Heart left ventricle (tissue), 16 donors: ENCODE data around the gene PLA2G4B. TPM values are rescaled to one million over a fixed set of nuclear protein-coding genes. Genes with fewer than 3 reads are reported as not detected.

ENCODE experiments used
- ATAC-seq, 4 donors: fragments of 200-7000 bp; cut with Tn5 transposase; one replicate each; pipeline ENCODE4 v1.9.1; 2020 to 2022; ENCODE audit warnings: moderate library complexity in 4 of 4, mild to moderate bottlenecking in 3 of 4, moderate number of reproducible peaks in 1 of 4
- DNase-seq, 5 donors: peaks; one replicate each; pipeline ENCODE4 v3.0.0-alpha.2; 2020
- H3K27ac ChIP-seq, 12 donors: fragments of 200-600 bp; sonication (generic) in 4 of 12; one replicate each; pipeline versions ENCODE4 v1.5.0 to v1.8.0; 2016 to 2022; ENCODE audit warnings: mild to moderate bottlenecking in 2 of 12
- H3K27me3 ChIP-seq, 9 donors: fragments of 200-600 bp; sonication (generic) in 2 of 9; one replicate each; pipeline versions ENCODE4 v1.5.1 to v1.8.0; 2016 to 2022; ENCODE audit warnings: mild to moderate bottlenecking in 3 of 9
- H3K36me3 ChIP-seq, 9 donors: fragments of 200-600 bp; sonication (generic) in 2 of 9; one replicate each; pipeline versions ENCODE4 v1.5.0 to v1.8.0; 2018 to 2022; ENCODE audit warnings: mild to moderate bottlenecking in 2 of 9
- H3K4me1 ChIP-seq, 12 donors: fragments of 200-600 bp; sonication (generic) in 4 of 12; one replicate each; pipeline versions ENCODE4 v1.5.0 to v1.8.0; 2016 to 2022; ENCODE audit warnings: mild to moderate bottlenecking in 3 of 12
- H3K4me3 ChIP-seq, 12 donors: fragments of 200-600 bp; sonication (generic) in 4 of 12; one replicate each; pipeline versions ENCODE4 v1.5.0 to v1.8.0; 2017 to 2022; ENCODE audit warnings: mild to moderate bottlenecking in 9 of 12, moderate library complexity in 4 of 12
- H3K9me3 ChIP-seq, 12 donors: fragments of 200-600 bp; sonication (generic) in 4 of 12; one replicate each; pipeline versions ENCODE4 v1.5.0 to v1.8.0; 2016 to 2022; ENCODE audit warnings: mild to moderate bottlenecking in 1 of 12
- POLR2A ChIP-seq, 2 donors: fragments of 450-650 bp; IDR thresholded peaks; one replicate each; pipeline ENCODE4 v1.6.1; 2017; ENCODE audit warnings: antibody characterized with exemption in 2 of 2, mild to moderate bottlenecking in 2 of 2, moderate library complexity in 2 of 2
- WGBS, 4 donors: extraction: QIAGEN DNeasy Blood & Tissue Kit in 2 of 4; methylation state at CpG; one replicate each; pipeline versions ENCODE4 v1.1.5 to v1.1.7; 2013 to 2018; 5-methylcytosine and 5-hydroxymethylcytosine counted together
- intact Hi-C, 10 donors: fragments of 100-400 bp; cut with DNase I; formaldehyde crosslinking; loops; one replicate each; pipeline versions ENCODE4 v1.11.1 to v1.14.2; 2022
- polyA plus RNA-seq, 2 donors: library from polyadenylated mRNA; stranded (reverse); fragments of 200-250 nt; gene quantifications; one replicate each; pipeline ENCODE4 v1.2.3, GENCODE V29; 2013
- total RNA-seq, 9 donors: library from RNA; depleted of rRNA in 2 of 9; stranded (reverse); fragments of >200 nt in 2 of 9; fragmentation: NEBNext Ultra II Directional in 3 of 9; extraction: Animal tissue kit (Norgen Biotek cat#: 25700) in 3 of 9; gene quantifications; one replicate each; pipeline versions ENCODE4 v1.1.0 to v1.2.4, GENCODE V29; 2016 to 2023
- TF ChIP-seq, protein P1 (sequence below), 12 donors: fragments of 200-600 bp; sonication (generic) in 4 of 12; IDR thresholded peaks; one replicate each; pipeline versions ENCODE4 v1.5.0 to v1.8.0; 2018 to 2022; ENCODE audit warnings: antibody characterized with exemption in 12 of 12, mild to moderate bottlenecking in 5 of 12
- donor health status: ischemic (EF 13 %, LVEDD 7.1; RV severe dilation, severe dysfunction).
- donor health status: healthy with polysubstance abuse.
- donor health status: DM: no; HTN: yes; CAD: no.
- donor health status: DM: no; HTN: no; CAD: no.
- donor health status: ischemic (EF 25% LVEDD 6.9; RV normal size, moderate dysfunction).
- donor health status: ischemic (EF 25% LVEDD 5.7; RV mildly dilated, moderate dysfunction).
- donor health status: healthy.
- donor health status: DM: yes; HTN: yes; CAD: no.
- donor health status: ischemic (EF 35%, LVEDD 5.7; RV mildly dilated, moderate dysfunction).
- donor health status: nonischemic (EF 11% LVEDD 7.7; RV severe dilation, severe dysfunction).
- donor health status: DM: yes; HTN: yes; CAD: no.
- donor health status: PGD.
- donor health status: ischemic (EF 29% LVEDD 5.4; RV normal size, mild dysfunction).
- donor health status: nonischemic (EF 23%, LVEDD 6.1; RV moderate dilation, normal function).

The PLA2G4B gene
- total and polyA plus RNA-seq, 11 donors, result 0.38 to 6.0 (median 2.8) TPM

DNA sequence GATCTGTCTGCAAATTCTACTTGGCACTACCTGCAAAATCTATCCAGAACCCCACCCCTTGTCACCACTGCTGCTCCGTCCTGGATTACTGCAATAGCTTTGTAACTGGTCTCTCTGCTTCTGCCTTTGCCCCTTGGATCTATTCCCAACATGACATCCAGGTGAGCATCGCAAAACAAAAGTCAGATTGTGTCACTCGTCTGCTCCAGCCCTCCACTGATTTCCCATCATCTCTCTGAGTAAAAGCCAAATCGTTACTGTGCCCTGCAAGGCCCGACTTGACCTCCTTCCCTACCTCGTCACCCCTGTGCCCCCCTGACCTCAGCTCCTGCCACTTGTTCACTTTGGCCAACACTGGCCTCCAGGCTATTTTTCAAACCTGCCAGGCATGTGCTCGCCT is 45.8 kb downstream of the PLA2G4B start:
- Histone ChIP-seq H3K27me3 (peaks cover 0 to 8% (median 0%) of the 10 kb centered on the region in 9 donors), H3K27ac (no peak overlapping the region), H3K4me3 (no peak overlapping the region), H3K4me1 (peaks cover 0 to 23% (median 15%) of the 10 kb centered on the region in 12 donors), H3K9me3 (no peaks in the 10 kb centered on the region), H3K36me3 (no peaks in the 10 kb centered on the region)
- DNase-seq (no peak), ATAC-seq (no peak)
- intact Hi-C loops, result no loop called here
- TF ChIP-seq, protein P1, sequence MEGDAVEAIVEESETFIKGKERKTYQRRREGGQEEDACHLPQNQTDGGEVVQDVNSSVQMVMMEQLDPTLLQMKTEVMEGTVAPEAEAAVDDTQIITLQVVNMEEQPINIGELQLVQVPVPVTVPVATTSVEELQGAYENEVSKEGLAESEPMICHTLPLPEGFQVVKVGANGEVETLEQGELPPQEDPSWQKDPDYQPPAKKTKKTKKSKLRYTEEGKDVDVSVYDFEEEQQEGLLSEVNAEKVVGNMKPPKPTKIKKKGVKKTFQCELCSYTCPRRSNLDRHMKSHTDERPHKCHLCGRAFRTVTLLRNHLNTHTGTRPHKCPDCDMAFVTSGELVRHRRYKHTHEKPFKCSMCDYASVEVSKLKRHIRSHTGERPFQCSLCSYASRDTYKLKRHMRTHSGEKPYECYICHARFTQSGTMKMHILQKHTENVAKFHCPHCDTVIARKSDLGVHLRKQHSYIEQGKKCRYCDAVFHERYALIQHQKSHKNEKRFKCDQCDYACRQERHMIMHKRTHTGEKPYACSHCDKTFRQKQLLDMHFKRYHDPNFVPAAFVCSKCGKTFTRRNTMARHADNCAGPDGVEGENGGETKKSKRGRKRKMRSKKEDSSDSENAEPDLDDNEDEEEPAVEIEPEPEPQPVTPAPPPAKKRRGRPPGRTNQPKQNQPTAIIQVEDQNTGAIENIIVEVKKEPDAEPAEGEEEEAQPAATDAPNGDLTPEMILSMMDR (IDR thresholded peaks at IDR 0.05), result no peak
- WGBS, 4 donors, result 85 to 93% (median 91%) methylated on average over 7 of the region's 7 CpGs

DNA sequence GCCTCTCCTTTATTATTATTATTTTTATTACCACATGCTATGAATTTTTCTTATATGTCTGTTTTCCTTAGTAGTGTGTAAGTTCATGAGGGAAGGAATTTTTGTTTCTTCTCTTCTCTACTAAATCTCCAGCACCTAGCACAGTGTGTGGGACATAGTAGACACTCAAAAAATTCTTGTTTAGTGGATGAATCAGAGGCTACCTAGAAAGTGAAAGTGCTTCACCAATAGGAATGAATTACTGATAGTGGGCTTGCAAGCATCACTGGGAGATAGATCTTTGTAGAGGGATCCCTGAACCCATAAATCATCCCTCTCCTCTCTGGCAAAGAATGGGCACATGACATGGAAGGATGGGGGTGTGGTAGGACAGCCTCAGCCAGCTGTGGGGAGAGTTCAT is 46.7 kb downstream of the PLA2G4B start:
- no peaks in the 10 kb centered on the region for H3K36me3 ChIP-seq
- H3K4me1 ChIP-seq, result peaks cover 0 to 23% (median 15%) of the 10 kb centered on the region in 12 donors
- intact Hi-C loops, result no loop called here
- ATAC-seq, result no peak
- H3K27ac ChIP-seq, result no peak overlapping the region
- no peak overlapping the region for H3K4me3 ChIP-seq
- no peak for TF ChIP-seq POLR2A (IDR thresholded peaks at IDR 0.05)
- TF ChIP-seq, protein P1 (IDR thresholded peaks at IDR 0.05), result no peak
- no peak for DNase-seq
- H3K27me3 ChIP-seq, result peaks cover 0 to 8% (median 0%) of the 10 kb centered on the region in 9 donors
- H3K9me3 ChIP-seq, result no peaks in the 10 kb centered on the region

DNA sequence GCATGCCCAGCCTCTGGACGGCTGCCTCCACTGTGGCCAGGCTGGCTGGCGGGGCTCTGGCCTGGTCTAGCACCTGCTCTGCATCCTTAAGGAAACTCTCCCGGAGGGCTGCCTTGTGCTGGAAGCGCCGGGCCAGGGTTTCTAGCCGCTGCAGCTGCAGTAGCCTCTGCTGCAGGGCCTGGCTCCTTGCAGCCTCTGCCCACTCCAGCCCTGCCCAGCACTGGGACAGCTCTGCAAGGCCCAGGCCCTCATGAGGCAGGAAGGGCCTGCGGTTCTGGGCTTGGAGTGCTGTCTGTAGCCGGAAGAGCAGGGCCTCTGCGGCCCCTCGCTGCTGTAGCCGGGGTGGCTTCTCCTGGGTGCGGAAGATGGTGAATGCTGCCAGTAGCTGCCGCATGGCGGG is 47.2 kb downstream of the PLA2G4B start:
- Histone ChIP-seq H3K4me1 (peaks cover 0 to 23% (median 15%) of the 10 kb centered on the region in 12 donors), H3K27ac (no peak overlapping the region), H3K4me3 (no peak overlapping the region), H3K27me3 (peaks cover 0 to 8% (median 0%) of the 10 kb centered on the region in 9 donors), H3K36me3 (no peaks in the 10 kb centered on the region), H3K9me3 (no peaks in the 10 kb centered on the region)
- intact Hi-C loops, result no loop called here
- peak in 1 of 5 donors; percentile 22 for DNase-seq
- no peak for ATAC-seq
- 90 to 100% (median 96%) methylated on average over 2 to 14 of the region's 14 CpGs for WGBS, 4 donors
- TF ChIP-seq POLR2A (IDR thresholded peaks at IDR 0.05), result no peak
- TF ChIP-seq, protein P1 (IDR thresholded peaks at IDR 0.05), result no peak

DNA sequence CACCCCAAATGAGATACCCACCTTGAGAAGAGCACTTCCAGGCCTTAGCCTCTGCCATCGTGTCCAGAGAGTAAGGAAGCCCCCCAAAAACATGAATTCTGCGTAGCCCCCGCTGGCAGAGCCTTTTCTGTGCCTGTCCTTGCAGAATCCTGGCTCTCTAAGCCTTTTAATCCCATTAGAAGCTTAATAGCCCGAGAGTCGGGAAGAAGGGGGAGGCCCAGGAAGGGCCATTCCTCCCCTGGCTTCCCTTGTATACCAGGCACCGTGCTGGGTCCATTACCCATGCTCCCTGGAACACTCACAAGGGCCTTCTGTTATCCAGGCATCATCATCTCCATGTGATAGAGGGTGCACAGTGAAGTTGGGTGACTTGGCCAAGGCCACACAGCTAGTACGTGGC is 48.1 kb downstream of the PLA2G4B start:
- Histone ChIP-seq H3K9me3 (no peaks in the 10 kb centered on the region), H3K36me3 (no peaks in the 10 kb centered on the region), H3K27ac (no peak overlapping the region), H3K4me1 (peaks cover 0 to 19% (median 13%) of the 10 kb centered on the region in 12 donors), H3K4me3 (no peak overlapping the region), H3K27me3 (peaks cover 0 to 4% (median 0%) of the 10 kb centered on the region in 9 donors)
- WGBS, 4 donors, result 93 to 95% (median 94%) methylated on average over 6 to 7 of the region's 7 CpGs
- no peak for DNase-seq
- intact Hi-C loops, result no loop called here
- no peak for TF ChIP-seq POLR2A (IDR thresholded peaks at IDR 0.05)
- TF ChIP-seq, protein P1 (IDR thresholded peaks at IDR 0.05), result no peak
- no peak for ATAC-seq
